HG02588 (cell line): Measurements from ENCODE around the gene TPRG1L.

ENCODE experiments used
- ATAC-seq: cut with Tn5 transposase; IDR thresholded peaks from one replicate; pipeline ENCODE4 v1.9.1; 2021; ENCODE audit warnings: mild to moderate bottlenecking, moderate library complexity; ENCODE audit not compliant: unreplicated experiment

TPRG1L gene

GRCh38 chr1:3641816-3642215 is 17.0 kb downstream of the TPRG1L start:
- no peak for ATAC-seq

GRCh38 chr1:3642919-3643675 is 18.3 kb downstream of the TPRG1L start:
- no peak for ATAC-seq

GRCh38 chr1:3644273-3644672 is 19.5 kb downstream of the TPRG1L start:
- no peak for ATAC-seq

- ATAC-seq, result no peak
Observed at GRCh38 chr1:3645247-3645646, 20.4 kb downstream of the TPRG1L start.

- ATAC-seq, result no peak
Observed at GRCh38 chr1:3645666-3646355, 21.0 kb downstream of the TPRG1L start.

- no peak for ATAC-seq
Observed at GRCh38 chr1:3646596-3646995, 21.8 kb downstream of the TPRG1L start.

- ATAC-seq, result peak; percentile 72
Observed at GRCh38 chr1:3649342-3650247, 24.8 kb downstream of the TPRG1L start, which contains the start of gene WRAP73. TSS of gene WRAP73 (minus strand) at chr1:3650103. CDS start at chr1:3649999, 104 bp downstream.

- no peak for ATAC-seq
Observed at GRCh38 chr1:3650248-3651025, 25.6 kb downstream of the TPRG1L start.

- no peak for ATAC-seq
Observed at GRCh38 chr1:3651026-3651929, 26.5 kb downstream of the TPRG1L start.

- ATAC-seq, result no peak
Observed at GRCh38 chr1:3651930-3652547, 27.2 kb downstream of the TPRG1L start, which contains the start of gene TP73. TSS of gene TP73 (plus strand) at chr1:3652516. CDS start at chr1:3682366, 29,850 bp downstream.

- no peak for ATAC-seq
Observed at GRCh38 chr1:3652548-3653285, 27.9 kb downstream of the TPRG1L start.

GRCh38 chr1:3653286-3653618 is 28.4 kb downstream of the TPRG1L start:
- ATAC-seq, result no peak

GRCh38 chr1:3654549-3655281 is 29.9 kb downstream of the TPRG1L start:
- ATAC-seq, result no peak

GRCh38 chr1:3656450-3657095 is 31.8 kb downstream of the TPRG1L start:
- peak; percentile 45 for ATAC-seq

- ATAC-seq, result no peak
Observed at GRCh38 chr1:3657096-3657475, 32.3 kb downstream of the TPRG1L start.

- no peak for ATAC-seq
Observed at GRCh38 chr1:3657578-3658230, 32.9 kb downstream of the TPRG1L start.

- ATAC-seq, result no peak
Observed at GRCh38 chr1:3658231-3658615, 33.4 kb downstream of the TPRG1L start.
